GM10266 (cell line): ENCODE measurements around the gene ISY1.
"Not testable (repeated sequence)": the region's sequence is repeated elsewhere in the genome, so short reads cannot be mapped to it uniquely, and the experiment has no call there.

Experiments used
- DNase-seq: peaks from one replicate; pipeline ENCODE4 v3.0.0; 2012; ENCODE audit errors: extremely low spot score
- CTCF ChIP-seq: IDR thresholded peaks from 2 replicates; pipeline ENCODE4 v1.5.1; 2012; ENCODE audit warnings: mild to moderate bottlenecking, low read depth; ENCODE audit not compliant: control insufficient read depth, insufficient read depth; ENCODE audit errors: missing control alignments

Gene ISY1

DNA sequence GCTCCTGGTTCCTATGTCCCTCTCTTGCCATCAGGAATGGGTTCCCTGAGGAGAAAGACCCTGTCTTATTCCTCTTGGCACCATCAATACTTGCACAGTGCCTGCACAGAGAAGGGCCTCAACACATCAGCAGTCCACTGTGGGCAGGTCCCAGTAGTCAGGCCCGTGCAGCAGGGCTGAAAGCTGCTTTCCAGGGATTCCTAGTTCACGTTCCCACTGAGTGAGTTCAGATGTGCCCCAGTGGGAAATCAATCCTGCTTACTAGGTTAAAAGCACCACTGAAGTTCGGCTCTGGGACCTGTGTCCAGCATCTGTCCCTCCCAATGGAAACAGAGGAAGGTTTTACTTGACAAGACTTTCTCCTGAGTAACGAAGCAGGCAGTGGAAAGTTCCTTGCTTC, 55.0 kb downstream of the ISY1 start:
- no peak for DNase-seq
- TF ChIP-seq CTCF = no peak

DNA sequence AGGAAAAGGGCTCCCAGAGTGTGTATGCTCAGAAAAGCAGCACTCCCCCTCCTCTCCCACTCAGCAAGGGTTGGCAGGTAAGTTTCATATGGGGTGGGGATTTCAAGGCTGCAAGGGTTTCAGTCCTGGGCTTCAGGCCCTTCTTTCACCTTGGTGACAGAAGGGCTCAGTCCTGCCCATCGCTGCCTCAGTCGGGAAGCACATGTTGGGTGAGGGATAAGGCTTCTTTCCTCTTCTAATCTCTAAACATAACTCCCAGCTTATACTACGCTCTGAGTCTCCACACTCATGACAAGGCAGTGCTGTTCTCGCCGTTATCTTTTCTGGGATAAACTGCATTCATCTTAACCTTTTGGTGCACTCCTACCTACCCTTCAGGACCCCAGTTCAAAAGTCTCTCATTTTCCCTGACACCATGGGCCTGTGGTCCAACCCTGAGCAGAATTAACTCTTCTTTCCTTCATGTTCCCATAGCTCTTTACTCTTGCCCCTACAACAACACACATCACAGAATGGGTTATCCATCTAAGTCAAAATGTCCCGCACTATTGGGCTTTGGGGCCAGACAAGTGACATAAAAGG, 56.3 kb downstream of the ISY1 start:
- no peak for TF ChIP-seq CTCF
- no peak for DNase-seq

GRCh38 chr3:129104051-129104450, 56.8 kb downstream of the ISY1 start:
- TF ChIP-seq CTCF = no peak

GRCh38 chr3:129103296-129103695, 57.6 kb downstream of the ISY1 start:
- no peak for TF ChIP-seq CTCF
- DNase-seq = no peak

More at GRCh38 chr3:129104051-129104450, 56.8 kb downstream of the ISY1 start:
- no peak for DNase-seq

DNA sequence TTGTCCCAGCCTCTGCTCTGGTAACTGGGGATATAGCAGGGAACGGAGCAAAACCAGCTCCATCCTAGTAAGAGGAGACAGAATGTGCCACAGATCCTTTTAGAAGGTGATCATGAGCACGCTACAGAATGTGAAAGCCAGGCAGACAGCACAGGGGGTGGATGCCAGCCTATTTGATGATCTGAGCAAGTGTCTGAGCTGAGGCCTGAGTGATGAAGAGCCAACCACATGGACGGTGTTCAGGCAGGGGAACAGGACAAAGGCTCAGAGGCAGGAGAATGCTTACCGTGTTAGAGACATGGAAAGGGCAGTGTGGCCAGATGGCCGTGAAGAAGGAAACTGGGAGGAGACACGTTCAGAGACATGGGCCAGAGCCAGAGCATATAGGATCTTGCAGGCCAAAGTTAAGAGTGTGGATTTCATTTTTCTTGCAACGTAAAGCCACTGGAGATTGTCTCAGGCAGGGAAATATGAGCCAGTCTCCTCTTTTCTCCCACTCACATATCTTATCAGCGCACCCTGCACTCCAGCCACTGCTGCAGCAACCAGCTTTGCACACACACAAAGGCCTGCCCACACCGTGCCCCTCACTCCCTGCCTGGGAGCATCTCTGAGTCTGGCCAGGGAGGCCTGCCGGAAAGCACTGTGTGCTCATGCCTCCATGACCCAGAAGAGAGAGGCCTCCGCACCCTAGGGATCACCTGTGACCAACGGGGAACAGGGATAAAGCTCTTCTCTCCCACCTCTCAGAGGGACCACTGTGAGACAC, 59.3 kb downstream of the ISY1 start:
- TF ChIP-seq CTCF = no peak
- no peak for DNase-seq

- no peak for TF ChIP-seq CTCF
Observed at GRCh38 chr3:129100274-129100673, 60.6 kb downstream of the ISY1 start.

GRCh38 chr3:129095285-129095684, 65.6 kb downstream of the ISY1 start:
- TF ChIP-seq CTCF = no peak
- DNase-seq = no peak

More at GRCh38 chr3:129100274-129100673, 60.6 kb downstream of the ISY1 start:
- no peak for DNase-seq

- not testable (repeated sequence) for DNase-seq
Observed at GRCh38 chr3:129088312-129088711, 72.6 kb downstream of the ISY1 start.

GRCh38 chr3:129087904-129088303, 73.0 kb downstream of the ISY1 start:
- not testable (repeated sequence) for DNase-seq
